ENCODE measurements around the gene FAM217A. TPM values are rescaled to one million over a fixed set of nuclear protein-coding genes. Genes with fewer than 3 reads are reported as not detected.
"Not testable (repeated sequence)": the region's sequence is repeated elsewhere in the genome, so short reads cannot be mapped to it uniquely, and the experiment has no call there.

The FAM217A gene
- total RNA-seq, 4 donors from 2014 or later, result not detected

GRCh38 chr6:4109363-4109815 is 30.5 kb upstream of the FAM217A start:
- peaks cover 11 to 14% (median 14%) of the 10 kb centered on the region in 4 donors for H3K4me1 ChIP-seq
- DNase-seq (ENCODE audit: extremely low spot score); intact Hi-C loops (cut with DNase I); H3K27me3 ChIP-seq; H3K4me3 ChIP-seq; H3K36me3 ChIP-seq: not testable (repeated sequence)
- H3K9me3 ChIP-seq, result peaks cover 0 to 11% (median 4%) of the 10 kb centered on the region in 4 donors
- peak overlapping the region; percentile 40 to 61 (median 59) for H3K27ac ChIP-seq (replicated peaks in 1 of 4)
- 31% methylated on average over 4 of the region's 4 CpGs for whole genome bisulfite sequencing
- TF ChIP-seq POLR2AphosphoS5 (IDR thresholded peaks at IDR 0.05), result peak in 1 of 2 donors; percentile 39
- TF ChIP-seq EP300 (IDR thresholded peaks at IDR 0.05), result peak; percentile 62

- intact Hi-C loops (cut with DNase I), result no loop called here
- WGBS, result 86% methylated on average over 9 of the region's 9 CpGs
- peak overlapping the region in 3 of 4 donors; percentile 40 to 61 (median 60) for H3K27ac ChIP-seq (replicated peaks in 1 of 4)
- no peaks in the 10 kb centered on the region for H3K36me3 ChIP-seq
- no peaks in the 10 kb centered on the region for H3K27me3 ChIP-seq
- peaks cover 11 to 14% (median 14%) of the 10 kb centered on the region in 4 donors for H3K4me1 ChIP-seq
- peaks cover 0 to 11% (median 4%) of the 10 kb centered on the region in 4 donors for H3K9me3 ChIP-seq
- no peak for DNase-seq (ENCODE audit: extremely low spot score)
- no peak overlapping the region for H3K4me3 ChIP-seq
- TF ChIP-seq CTCF (IDR thresholded peaks at IDR 0.05), result no peak
- no peak for TF ChIP-seq POLR2A (IDR thresholded peaks at IDR 0.05; ENCODE audit: low read depth)
- TF ChIP-seq EP300 (IDR thresholded peaks at IDR 0.05), result no peak
- no peak for TF ChIP-seq POLR2AphosphoS5 (IDR thresholded peaks at IDR 0.05)
Observed at GRCh38 chr6:4108561-4109093, 29.7 kb upstream of the FAM217A start.

GRCh38 chr6:4107873-4108272 is 28.9 kb upstream of the FAM217A start:
- no peak overlapping the region for H3K4me3 ChIP-seq
- no peak for DNase-seq (ENCODE audit: extremely low spot score)
- WGBS, result 88% methylated on average over 2 of the region's 2 CpGs
- H3K4me1 ChIP-seq, result peaks cover 11 to 14% (median 14%) of the 10 kb centered on the region in 4 donors
- TF ChIP-seq EP300 (IDR thresholded peaks at IDR 0.05) (no peak), POLR2A (IDR thresholded peaks at IDR 0.05; ENCODE audit: low read depth) (no peak), POLR2AphosphoS5 (IDR thresholded peaks at IDR 0.05) (no peak), CTCF (IDR thresholded peaks at IDR 0.05) (no peak)
- H3K9me3 ChIP-seq, result peaks cover 0 to 8% (median 3%) of the 10 kb centered on the region in 4 donors
- H3K27me3 ChIP-seq, result no peaks in the 10 kb centered on the region
- H3K27ac ChIP-seq (replicated peaks in 1 of 4), result no peak overlapping the region
- no peaks in the 10 kb centered on the region for H3K36me3 ChIP-seq
- intact Hi-C loops (cut with DNase I), result no loop called here

GRCh38 chr6:4105980-4106536 is 27.1 kb upstream of the FAM217A start:
- no peaks in the 10 kb centered on the region for H3K9me3 ChIP-seq
- no peaks in the 10 kb centered on the region for H3K27me3 ChIP-seq
- no peaks in the 10 kb centered on the region for H3K36me3 ChIP-seq
- WGBS, result 83% methylated on average over 4 of the region's 4 CpGs
- H3K4me1 ChIP-seq, result peaks cover 11 to 14% (median 14%) of the 10 kb centered on the region in 4 donors
- no peak overlapping the region for H3K27ac ChIP-seq (replicated peaks in 1 of 4)
- no peak for TF ChIP-seq POLR2A (IDR thresholded peaks at IDR 0.05; ENCODE audit: low read depth)
- no peak for TF ChIP-seq POLR2AphosphoS5 (IDR thresholded peaks at IDR 0.05)
- TF ChIP-seq CTCF (IDR thresholded peaks at IDR 0.05), result no peak
- TF ChIP-seq EP300 (IDR thresholded peaks at IDR 0.05), result no peak
- intact Hi-C loops (cut with DNase I), result no loop called here
- H3K4me3 ChIP-seq, result no peak overlapping the region
- DNase-seq (ENCODE audit: extremely low spot score), result no peak

GRCh38 chr6:4103929-4104328 is 25.0 kb upstream of the FAM217A start:
- Histone ChIP-seq H3K27me3 (no peaks in the 10 kb centered on the region), H3K4me1 (peaks cover 1 to 4% (median 2%) of the 10 kb centered on the region in 4 donors), H3K4me3 (no peak overlapping the region), H3K9me3 (no peaks in the 10 kb centered on the region), H3K27ac (replicated peaks in 1 of 4) (no peak overlapping the region), H3K36me3 (no peaks in the 10 kb centered on the region)
- TF ChIP-seq POLR2A (IDR thresholded peaks at IDR 0.05; ENCODE audit: low read depth), result no peak
- no peak for TF ChIP-seq CTCF (IDR thresholded peaks at IDR 0.05)
- TF ChIP-seq POLR2AphosphoS5 (IDR thresholded peaks at IDR 0.05), result no peak
- TF ChIP-seq EP300 (IDR thresholded peaks at IDR 0.05), result no peak
- 93% methylated on average over 5 of the region's 5 CpGs for WGBS
- intact Hi-C loops (cut with DNase I), result no loop called here
- DNase-seq (ENCODE audit: extremely low spot score), result no peak

Data from esophagus muscularis mucosa (tissue), 4 donors.